ENCODE measurements around the gene RPRM. TPM values are rescaled to one million over a fixed set of nuclear protein-coding genes. Genes with fewer than 3 reads are reported as not detected.

Gene RPRM
- total RNA-seq, 1 experiment from 2014 or later: not detected

DNA sequence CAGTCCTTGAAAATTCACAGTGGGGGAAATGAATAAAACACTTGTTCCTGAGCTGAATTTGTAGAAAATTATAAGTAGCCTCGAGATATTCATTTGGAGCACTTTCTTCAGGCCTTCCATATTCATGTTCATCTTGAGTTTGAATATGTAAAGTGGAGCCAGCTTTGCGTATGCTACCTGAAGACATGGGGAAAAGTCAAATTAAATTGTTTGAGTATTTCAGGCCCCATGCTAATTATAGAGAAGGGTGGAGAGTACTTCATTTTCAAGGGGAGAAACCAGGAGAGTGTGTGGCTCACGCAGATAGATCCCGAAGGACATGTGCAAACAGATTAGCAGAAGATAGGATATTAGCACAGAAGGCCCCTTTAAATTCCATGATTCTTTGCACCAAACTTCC lies 7.7 kb downstream of the RPRM start:
- CTCF ChIA-PET: no interaction called here

DNA sequence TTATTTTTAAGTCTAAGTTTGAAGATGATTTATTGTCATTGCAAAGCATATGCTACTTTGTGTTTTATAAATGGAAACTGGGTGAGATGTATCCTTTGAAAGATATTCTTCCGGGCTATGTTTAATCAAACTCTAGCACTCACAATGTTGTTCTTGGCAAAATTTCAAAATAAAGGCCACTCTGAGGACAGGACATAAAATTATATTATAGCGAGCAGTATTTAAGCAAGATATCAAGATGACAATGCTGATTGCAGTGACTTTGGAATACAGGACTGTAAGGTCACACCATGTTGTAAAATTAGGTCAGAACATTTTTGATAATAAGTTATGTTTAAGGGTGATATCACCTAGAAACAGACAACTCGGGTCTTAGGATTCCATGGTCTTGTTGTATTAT lies 14.2 kb downstream of the RPRM start:
- DNase-seq (ENCODE audit: low read depth, low spot score) (no peak), ATAC-seq (no peak)
- CTCF ChIA-PET: no interaction called here
- Histone ChIP-seq H3K9me3 (ENCODE audit: control insufficient read depth, insufficient read depth, low read depth, low read length) (no peaks in the 10 kb centered on the region), H3K4me1 (ENCODE audit: control insufficient read depth, insufficient read depth, low read length) (no peaks in the 10 kb centered on the region), H3K27me3 (ENCODE audit: control insufficient read depth, insufficient read depth, low read length) (no peaks in the 10 kb centered on the region), H3K4me3 (ENCODE audit: low read depth in 2 of 2, low read length in 2 of 2) (no peak overlapping the region), H3K27ac (ENCODE audit: low read length) (no peak overlapping the region), H3K36me3 (ENCODE audit: control insufficient read depth, insufficient read depth, low read length) (no peaks in the 10 kb centered on the region)
- TF ChIP-seq, protein P1, sequence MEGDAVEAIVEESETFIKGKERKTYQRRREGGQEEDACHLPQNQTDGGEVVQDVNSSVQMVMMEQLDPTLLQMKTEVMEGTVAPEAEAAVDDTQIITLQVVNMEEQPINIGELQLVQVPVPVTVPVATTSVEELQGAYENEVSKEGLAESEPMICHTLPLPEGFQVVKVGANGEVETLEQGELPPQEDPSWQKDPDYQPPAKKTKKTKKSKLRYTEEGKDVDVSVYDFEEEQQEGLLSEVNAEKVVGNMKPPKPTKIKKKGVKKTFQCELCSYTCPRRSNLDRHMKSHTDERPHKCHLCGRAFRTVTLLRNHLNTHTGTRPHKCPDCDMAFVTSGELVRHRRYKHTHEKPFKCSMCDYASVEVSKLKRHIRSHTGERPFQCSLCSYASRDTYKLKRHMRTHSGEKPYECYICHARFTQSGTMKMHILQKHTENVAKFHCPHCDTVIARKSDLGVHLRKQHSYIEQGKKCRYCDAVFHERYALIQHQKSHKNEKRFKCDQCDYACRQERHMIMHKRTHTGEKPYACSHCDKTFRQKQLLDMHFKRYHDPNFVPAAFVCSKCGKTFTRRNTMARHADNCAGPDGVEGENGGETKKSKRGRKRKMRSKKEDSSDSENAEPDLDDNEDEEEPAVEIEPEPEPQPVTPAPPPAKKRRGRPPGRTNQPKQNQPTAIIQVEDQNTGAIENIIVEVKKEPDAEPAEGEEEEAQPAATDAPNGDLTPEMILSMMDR (IDR thresholded peaks at IDR 0.05): no peak
- TF ChIP-seq SIN3A (IDR thresholded peaks at IDR 0.05; ENCODE audit: borderline replicate concordance, insufficient read depth, low read depth, low read length): no peak
- no peak for TF ChIP-seq TCF7L2 (IDR thresholded peaks at IDR 0.05; ENCODE audit: low read depth, low read length)
- TF ChIP-seq, protein P2, sequence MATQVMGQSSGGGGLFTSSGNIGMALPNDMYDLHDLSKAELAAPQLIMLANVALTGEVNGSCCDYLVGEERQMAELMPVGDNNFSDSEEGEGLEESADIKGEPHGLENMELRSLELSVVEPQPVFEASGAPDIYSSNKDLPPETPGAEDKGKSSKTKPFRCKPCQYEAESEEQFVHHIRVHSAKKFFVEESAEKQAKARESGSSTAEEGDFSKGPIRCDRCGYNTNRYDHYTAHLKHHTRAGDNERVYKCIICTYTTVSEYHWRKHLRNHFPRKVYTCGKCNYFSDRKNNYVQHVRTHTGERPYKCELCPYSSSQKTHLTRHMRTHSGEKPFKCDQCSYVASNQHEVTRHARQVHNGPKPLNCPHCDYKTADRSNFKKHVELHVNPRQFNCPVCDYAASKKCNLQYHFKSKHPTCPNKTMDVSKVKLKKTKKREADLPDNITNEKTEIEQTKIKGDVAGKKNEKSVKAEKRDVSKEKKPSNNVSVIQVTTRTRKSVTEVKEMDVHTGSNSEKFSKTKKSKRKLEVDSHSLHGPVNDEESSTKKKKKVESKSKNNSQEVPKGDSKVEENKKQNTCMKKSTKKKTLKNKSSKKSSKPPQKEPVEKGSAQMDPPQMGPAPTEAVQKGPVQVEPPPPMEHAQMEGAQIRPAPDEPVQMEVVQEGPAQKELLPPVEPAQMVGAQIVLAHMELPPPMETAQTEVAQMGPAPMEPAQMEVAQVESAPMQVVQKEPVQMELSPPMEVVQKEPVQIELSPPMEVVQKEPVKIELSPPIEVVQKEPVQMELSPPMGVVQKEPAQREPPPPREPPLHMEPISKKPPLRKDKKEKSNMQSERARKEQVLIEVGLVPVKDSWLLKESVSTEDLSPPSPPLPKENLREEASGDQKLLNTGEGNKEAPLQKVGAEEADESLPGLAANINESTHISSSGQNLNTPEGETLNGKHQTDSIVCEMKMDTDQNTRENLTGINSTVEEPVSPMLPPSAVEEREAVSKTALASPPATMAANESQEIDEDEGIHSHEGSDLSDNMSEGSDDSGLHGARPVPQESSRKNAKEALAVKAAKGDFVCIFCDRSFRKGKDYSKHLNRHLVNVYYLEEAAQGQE (IDR thresholded peaks at IDR 0.05; ENCODE audit: insufficient read depth in 1 of 2, low read depth in 2 of 2, low read length in 1 of 2): no peak
- TF ChIP-seq POLR2AphosphoS5 (IDR thresholded peaks at IDR 0.05; ENCODE audit: low read depth, low read length): no peak
- intact Hi-C loops (cut with micrococcal nuclease; ENCODE audit: unreplicated experiment) (no loop called here), in situ Hi-C loops (cut with HindIII; ENCODE audit: low pct_unique_long_range_greater_than_20kb, low sequenced_read_pairs) (no loop called here)
- POLR2A ChIA-PET: no interaction called here
- no TSS peak for BruUV-seq (replicated peaks)

More for the DNA sequence above, 7.7 kb downstream of the RPRM start:
- ATAC-seq (no peak), DNase-seq (ENCODE audit: low read depth, low spot score) (no peak)
- no peaks in the 10 kb centered on the region for H3K27me3 ChIP-seq (ENCODE audit: control insufficient read depth, insufficient read depth, low read length)
- H3K4me3 ChIP-seq (ENCODE audit: low read depth in 2 of 2, low read length in 2 of 2): no peak overlapping the region
- H3K27ac ChIP-seq (ENCODE audit: low read length): no peak overlapping the region
- in situ Hi-C loops (cut with HindIII; ENCODE audit: low pct_unique_long_range_greater_than_20kb, low sequenced_read_pairs) (no loop called here), intact Hi-C loops (cut with micrococcal nuclease; ENCODE audit: unreplicated experiment) (no loop called here)
- BruUV-seq (replicated peaks): no TSS peak
- no peaks in the 10 kb centered on the region for H3K4me1 ChIP-seq (ENCODE audit: control insufficient read depth, insufficient read depth, low read length)
- POLR2A ChIA-PET: no interaction called here
- TF ChIP-seq POLR2AphosphoS5 (IDR thresholded peaks at IDR 0.05; ENCODE audit: low read depth, low read length): no peak
- TF ChIP-seq, protein P1 (IDR thresholded peaks at IDR 0.05): no peak
- TF ChIP-seq TCF7L2 (IDR thresholded peaks at IDR 0.05; ENCODE audit: low read depth, low read length): no peak
- no peak for TF ChIP-seq SIN3A (IDR thresholded peaks at IDR 0.05; ENCODE audit: borderline replicate concordance, insufficient read depth, low read depth, low read length)
- TF ChIP-seq, protein P2 (IDR thresholded peaks at IDR 0.05; ENCODE audit: insufficient read depth in 1 of 2, low read depth in 2 of 2, low read length in 1 of 2): no peak
- no peaks in the 10 kb centered on the region for H3K9me3 ChIP-seq (ENCODE audit: control insufficient read depth, insufficient read depth, low read depth, low read length)
- no peaks in the 10 kb centered on the region for H3K36me3 ChIP-seq (ENCODE audit: control insufficient read depth, insufficient read depth, low read length)

Data from Panc1 (cell line).